SU-DHL-6 (cell line): ENCODE data around the gene RASA3.

Experiments used
- H2AFZ ChIP-seq: fragments of 200-600 bp; sonication (generic); 2 replicates; pipeline ENCODE4 v1.6.1; 2014; ENCODE audit warnings: low read depth, mild to moderate bottlenecking, moderate library complexity, mixed read lengths, antibody characterized with exemption, low read length; ENCODE audit not compliant: severe bottlenecking
- H3F3A ChIP-seq: fragments of 200-600 bp; shearing (Covaris generic); 2 replicates; pipeline ENCODE4 v1.6.0; 2016; ENCODE audit warnings: antibody characterized with exemption, mild to moderate bottlenecking; ENCODE audit not compliant: insufficient read depth
- H3K27ac ChIP-seq: fragments of 200-600 bp; sonication (generic); 2 replicates; pipeline ENCODE4 v1.5.1; 2016; ENCODE audit warnings: low read depth, mild to moderate bottlenecking, low read length, moderate library complexity, mixed read lengths
- H3K27me3 ChIP-seq: fragments of 200-600 bp; sonication (generic), shearing (Covaris generic); 2 replicates; pipeline ENCODE4 v1.6.0; 2014; ENCODE audit warnings: mild to moderate bottlenecking, low read length
- H3K36me3 ChIP-seq: fragments of 200-600 bp; sonication (generic); 2 replicates; pipeline ENCODE4 v1.6.1; 2014; ENCODE audit warnings: mild to moderate bottlenecking, low read length, mixed read lengths
- H3K4me2 ChIP-seq: fragments of 300-600, 200-600 bp; shearing (Covaris generic), sonication (generic); 2 replicates; pipeline ENCODE4 v1.6.0; 2014; ENCODE audit warnings: low read length, low read depth, mild to moderate bottlenecking; ENCODE audit not compliant: poor library complexity, severe bottlenecking
- H3K4me3 ChIP-seq: fragments of 200-600 bp; sonication (generic); 2 replicates; pipeline ENCODE4 v1.5.1; 2014; ENCODE audit warnings: antibody characterized with exemption, low read length, mild to moderate bottlenecking, mixed read lengths; ENCODE audit not compliant: insufficient read depth, poor library complexity, severe bottlenecking
- H3K79me2 ChIP-seq: fragments of 200-600 bp; sonication (generic); 2 replicates; pipeline ENCODE4 v1.6.1; 2014; ENCODE audit warnings: mild to moderate bottlenecking, low read length, moderate library complexity; ENCODE audit not compliant: insufficient read depth
- H3K9ac ChIP-seq: fragments of 200-600 bp; sonication (generic); 2 replicates; pipeline ENCODE4 v1.7.0; 2014; ENCODE audit warnings: mild to moderate bottlenecking, low read length
- H3K9me2 ChIP-seq: fragments of 200-600 bp; sonication (generic); replicated peaks from 2 replicates; pipeline ENCODE4 v1.6.1; 2014; ENCODE audit warnings: low read length; ENCODE audit not compliant: insufficient read depth
- H3K9me3 ChIP-seq: fragments of 200-600 bp; sonication (generic); 2 replicates; pipeline ENCODE4 v1.6.1; 2014; ENCODE audit warnings: low read length, mixed read lengths; ENCODE audit not compliant: insufficient read depth
- H4K20me1 ChIP-seq: fragments of 200-600 bp; sonication (generic); 2 replicates; pipeline ENCODE4 v1.6.1; 2014; ENCODE audit warnings: low read depth, mild to moderate bottlenecking, antibody characterized with exemption, low read length, moderate library complexity, mixed read lengths
- CTCF ChIP-seq: fragments of 200-600 bp; sonication (generic); IDR thresholded peaks from one replicate; pipeline ENCODE4 v1.5.1; 2017; ENCODE audit warnings: antibody characterized with exemption, mild to moderate bottlenecking, low read length, moderate library complexity; ENCODE audit not compliant: insufficient read depth, poor library complexity, severe bottlenecking
- EZH2phosphoT487 ChIP-seq: fragments of 200-600 bp; sonication (generic), shearing (Covaris generic); conservative IDR thresholded peaks from 2 replicates; pipeline ENCODE4 v1.6.1; 2018; ENCODE audit warnings: mild to moderate bottlenecking, antibody characterized with exemption, low read length, moderate library complexity, mixed read lengths

The RASA3 gene

DNA sequence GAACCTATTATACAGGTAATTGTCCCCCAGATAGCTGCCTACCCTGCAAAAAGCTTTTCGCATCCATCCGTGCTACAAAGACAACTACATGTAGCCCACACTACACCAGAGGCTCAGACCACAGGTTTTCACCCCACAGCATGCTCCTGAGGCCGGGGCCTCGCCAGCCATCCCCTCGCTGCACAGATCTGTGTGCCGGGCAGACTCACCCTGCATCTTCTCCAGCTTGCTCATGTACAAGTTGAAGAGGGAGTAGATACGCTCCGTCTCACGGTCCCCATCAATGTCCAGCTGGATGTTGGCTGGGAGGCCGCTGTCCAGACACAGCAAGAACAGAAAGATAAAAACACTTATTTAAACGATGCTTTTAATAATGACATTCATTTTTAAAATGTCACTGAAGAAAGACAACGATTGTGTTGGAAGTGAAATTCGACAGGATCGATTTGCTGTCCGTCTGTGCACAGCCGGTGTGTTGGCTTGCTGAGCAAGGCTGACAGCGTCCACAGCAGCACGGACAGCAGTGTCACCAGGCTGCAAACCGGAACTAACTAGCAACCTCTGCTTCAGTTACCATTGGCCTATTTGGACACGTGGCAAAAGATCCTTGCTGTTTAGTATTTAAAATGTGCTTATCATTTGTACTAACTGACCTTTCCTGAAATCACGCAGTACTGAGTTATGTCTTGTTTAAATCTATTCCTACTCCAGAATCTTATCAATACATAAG lies 140.0 kb downstream of the RASA3 start:
- Histone ChIP-seq H3K4me3 (no peak overlapping the region), H4K20me1 (no peaks in the 10 kb centered on the region), H3K4me2 (no peak overlapping the region), H3F3A (no peaks in the 10 kb centered on the region), H3K27me3 (no peaks in the 10 kb centered on the region), H2AFZ (no peak overlapping the region), H3K27ac (no peak overlapping the region), H3K9me2 (no peaks in the 10 kb centered on the region), H3K9me3 (no peaks in the 10 kb centered on the region), H3K9ac (no peak overlapping the region), H3K79me2 (no peaks in the 10 kb centered on the region), H3K36me3 (no peaks in the 10 kb centered on the region)
- TF ChIP-seq CTCF (no peak), EZH2phosphoT487 (no peak)

DNA sequence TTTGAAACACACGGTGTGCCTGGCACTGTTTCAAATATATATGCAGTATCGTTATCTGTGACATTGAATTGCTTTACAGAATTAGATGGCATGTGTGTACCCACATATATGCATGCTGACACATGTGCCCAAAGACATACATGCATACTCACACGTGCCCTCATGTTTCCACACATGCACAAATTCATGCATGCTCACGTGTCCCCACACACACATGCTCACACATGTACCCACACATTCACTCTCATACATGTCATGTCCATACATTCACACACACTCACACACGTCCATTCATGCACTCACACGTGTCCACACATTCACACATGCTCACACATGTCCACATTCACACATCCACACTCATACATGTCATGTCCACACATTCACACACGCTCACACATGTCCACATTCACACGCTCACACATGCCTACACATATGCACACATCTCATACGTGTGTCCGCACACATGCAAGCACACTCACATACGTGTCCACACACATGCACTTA lies 140.7 kb downstream of the RASA3 start:
- TF ChIP-seq CTCF (no peak), EZH2phosphoT487 (no peak)
- Histone ChIP-seq H3K27me3 (no peaks in the 10 kb centered on the region), H3K4me3 (no peak overlapping the region), H3K36me3 (no peaks in the 10 kb centered on the region), H3K4me2 (no peak overlapping the region), H3K9me3 (no peaks in the 10 kb centered on the region), H3K27ac (no peak overlapping the region), H2AFZ (no peak overlapping the region), H3K9me2 (no peaks in the 10 kb centered on the region), H4K20me1 (no peaks in the 10 kb centered on the region), H3F3A (no peaks in the 10 kb centered on the region), H3K79me2 (no peaks in the 10 kb centered on the region), H3K9ac (no peak overlapping the region)

DNA sequence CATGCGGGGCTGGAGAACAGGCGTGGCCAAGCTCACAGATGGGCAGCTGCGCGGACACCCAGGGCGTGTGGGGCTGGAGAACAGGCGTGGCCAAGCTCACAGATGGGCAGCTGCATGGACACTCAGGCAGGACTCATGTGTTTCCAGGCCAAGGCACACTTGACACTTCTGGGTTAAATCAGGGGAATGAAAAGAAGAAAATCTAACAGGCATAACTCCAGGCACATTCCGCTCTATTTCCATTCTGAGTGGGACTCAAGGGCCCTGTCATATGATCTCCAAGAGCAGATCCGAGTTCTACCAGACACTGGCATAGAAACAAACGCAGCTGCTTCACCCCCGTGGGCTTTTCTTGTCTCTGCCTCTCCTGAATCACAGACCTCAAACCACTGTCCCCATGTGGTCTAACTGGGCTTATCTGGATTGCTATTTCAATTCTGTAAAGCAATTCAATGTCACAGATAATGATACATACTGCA lies 141.2 kb downstream of the RASA3 start:
- H2AFZ ChIP-seq, result no peak overlapping the region
- no peaks in the 10 kb centered on the region for H3K79me2 ChIP-seq

More for the DNA sequence above, 141.2 kb downstream of the RASA3 start:
- no peak overlapping the region for H3K9ac ChIP-seq
- no peak overlapping the region for H3K27ac ChIP-seq
- H3F3A ChIP-seq, result no peaks in the 10 kb centered on the region
- no peaks in the 10 kb centered on the region for H4K20me1 ChIP-seq
- no peaks in the 10 kb centered on the region for H3K36me3 ChIP-seq
- no peak overlapping the region for H3K4me2 ChIP-seq
- no peaks in the 10 kb centered on the region for H3K9me2 ChIP-seq
- no peaks in the 10 kb centered on the region for H3K27me3 ChIP-seq
- H3K9me3 ChIP-seq, result no peaks in the 10 kb centered on the region
- no peak for TF ChIP-seq EZH2phosphoT487
- no peak for TF ChIP-seq CTCF
- H3K4me3 ChIP-seq, result no peak overlapping the region
